Mucosa of stomach (tissue), 1 donor: ENCODE results near the gene SUCNR1.
"Not testable (repeated sequence)": the region's sequence is repeated elsewhere in the genome, so short reads cannot be mapped to it uniquely, and the experiment has no call there.

Experiments used
- H3K27me3 ChIP-seq: one replicate; pipeline ENCODE4 v1.7.0; 2013; ENCODE audit warnings: mild to moderate bottlenecking, low read length; ENCODE audit not compliant: control insufficient read depth, insufficient read depth
- H3K36me3 ChIP-seq: one replicate; pipeline ENCODE4 v1.7.0; 2013; ENCODE audit warnings: low read length; ENCODE audit not compliant: control insufficient read depth, insufficient read depth
- H3K4me1 ChIP-seq: one replicate; pipeline ENCODE4 v1.7.0; 2013; ENCODE audit warnings: mild to moderate bottlenecking, low read length; ENCODE audit not compliant: control insufficient read depth, insufficient read depth
- H3K4me3 ChIP-seq: one replicate; pipeline ENCODE4 v1.7.0; 2013; ENCODE audit warnings: low read length
- H3K9ac ChIP-seq: one replicate; pipeline ENCODE4 v1.7.0; 2013; ENCODE audit warnings: mild to moderate bottlenecking, low read length, moderate library complexity
- H3K9me3 ChIP-seq: one replicate; pipeline ENCODE4 v1.7.0; 2013; ENCODE audit warnings: mild to moderate bottlenecking, low read length, moderate library complexity; ENCODE audit not compliant: control insufficient read depth
- donor health status: Pancreatic carcinoma.

Gene SUCNR1

GRCh38 chr3:151856641-151857040, 16.8 kb upstream of the SUCNR1 start:
- H3K36me3 ChIP-seq = no peaks in the 10 kb centered on the region
- no peaks in the 10 kb centered on the region for H3K27me3 ChIP-seq
- no peaks in the 10 kb centered on the region for H3K9me3 ChIP-seq
- H3K4me1 ChIP-seq = no peaks in the 10 kb centered on the region
- H3K9ac ChIP-seq = no peak overlapping the region
- no peak overlapping the region for H3K4me3 ChIP-seq

- no peaks in the 10 kb centered on the region for H3K36me3 ChIP-seq
- no peaks in the 10 kb centered on the region for H3K4me1 ChIP-seq
- H3K4me3 ChIP-seq = no peak overlapping the region
Measured at GRCh38 chr3:151859233-151859673, 14.2 kb upstream of the SUCNR1 start.

GRCh38 chr3:151859905-151860304, 13.5 kb upstream of the SUCNR1 start:
- H3K27me3 ChIP-seq = no peaks in the 10 kb centered on the region
- H3K9ac ChIP-seq = no peak overlapping the region
- no peak overlapping the region for H3K4me3 ChIP-seq
- H3K9me3 ChIP-seq = no peaks in the 10 kb centered on the region
- H3K36me3 ChIP-seq = no peaks in the 10 kb centered on the region
- H3K4me1 ChIP-seq = no peaks in the 10 kb centered on the region

More at GRCh38 chr3:151859233-151859673, 14.2 kb upstream of the SUCNR1 start:
- Histone ChIP-seq H3K9me3 (no peaks in the 10 kb centered on the region), H3K9ac (no peak overlapping the region), H3K27me3 (no peaks in the 10 kb centered on the region)

GRCh38 chr3:151863611-151864010, 9.8 kb upstream of the SUCNR1 start:
- H3K4me3 ChIP-seq = no peak overlapping the region
- no peaks in the 10 kb centered on the region for H3K27me3 ChIP-seq
- no peak overlapping the region for H3K9ac ChIP-seq
- H3K36me3 ChIP-seq = no peaks in the 10 kb centered on the region
- no peaks in the 10 kb centered on the region for H3K9me3 ChIP-seq
- no peaks in the 10 kb centered on the region for H3K4me1 ChIP-seq

- H3K4me3 ChIP-seq = no peak overlapping the region
- H3K27me3 ChIP-seq = no peaks in the 10 kb centered on the region
- H3K9me3 ChIP-seq = no peaks in the 10 kb centered on the region
- H3K9ac ChIP-seq = no peak overlapping the region
- H3K36me3 ChIP-seq = no peaks in the 10 kb centered on the region
- peaks cover 4% of the 10 kb centered on the region for H3K4me1 ChIP-seq
Measured at GRCh38 chr3:151864423-151865101, 8.9 kb upstream of the SUCNR1 start.

GRCh38 chr3:151866711-151867410, 6.6 kb upstream of the SUCNR1 start:
- Histone ChIP-seq H3K4me3 (no peak overlapping the region), H3K9me3 (no peaks in the 10 kb centered on the region), H3K9ac (no peak overlapping the region), H3K4me1 (peaks cover 4% of the 10 kb centered on the region), H3K36me3 (no peaks in the 10 kb centered on the region), H3K27me3 (no peaks in the 10 kb centered on the region)

GRCh38 chr3:151867666-151868065, 5.8 kb upstream of the SUCNR1 start:
- no peaks in the 10 kb centered on the region for H3K27me3 ChIP-seq
- peaks cover 4% of the 10 kb centered on the region for H3K4me1 ChIP-seq
- H3K4me3 ChIP-seq = no peak overlapping the region
- no peak overlapping the region for H3K9ac ChIP-seq
- no peaks in the 10 kb centered on the region for H3K9me3 ChIP-seq
- no peaks in the 10 kb centered on the region for H3K36me3 ChIP-seq

- peaks cover 4% of the 10 kb centered on the region for H3K4me1 ChIP-seq
- no peaks in the 10 kb centered on the region for H3K27me3 ChIP-seq
- no peak overlapping the region for H3K4me3 ChIP-seq
- no peaks in the 10 kb centered on the region for H3K9me3 ChIP-seq
- H3K9ac ChIP-seq = no peak overlapping the region
- no peaks in the 10 kb centered on the region for H3K36me3 ChIP-seq
Measured at GRCh38 chr3:151869181-151869580, 4.3 kb upstream of the SUCNR1 start.

GRCh38 chr3:151871639-151872468, 1.6 kb upstream of the SUCNR1 start:
- no peaks in the 10 kb centered on the region for H3K9me3 ChIP-seq
- no peaks in the 10 kb centered on the region for H3K36me3 ChIP-seq
- H3K4me3 ChIP-seq = no peak overlapping the region
- no peaks in the 10 kb centered on the region for H3K27me3 ChIP-seq
- H3K9ac ChIP-seq = no peak overlapping the region
- peaks cover 4% of the 10 kb centered on the region for H3K4me1 ChIP-seq

- not testable (repeated sequence) for H3K4me1 ChIP-seq, H3K4me3 ChIP-seq, H3K27me3 ChIP-seq, H3K36me3 ChIP-seq, H3K9me3 ChIP-seq, H3K9ac ChIP-seq
Measured at GRCh38 chr3:151874079-151874478, 636 bp downstream of the SUCNR1 start.

GRCh38 chr3:151875759-151876158, 2.3 kb downstream of the SUCNR1 start:
- Histone ChIP-seq H3K4me3 (no peak overlapping the region), H3K9ac (no peak overlapping the region), H3K9me3 (no peaks in the 10 kb centered on the region), H3K4me1 (no peaks in the 10 kb centered on the region), H3K27me3 (no peaks in the 10 kb centered on the region), H3K36me3 (no peaks in the 10 kb centered on the region)

- Histone ChIP-seq H3K27me3 (no peaks in the 10 kb centered on the region), H3K4me1 (no peaks in the 10 kb centered on the region), H3K9me3 (no peaks in the 10 kb centered on the region), H3K9ac (no peak overlapping the region), H3K4me3 (no peak overlapping the region), H3K36me3 (no peaks in the 10 kb centered on the region)
Measured at GRCh38 chr3:151877269-151877668, 3.8 kb downstream of the SUCNR1 start.
